ENCODE results near the gene GALNTL6. TPM values are rescaled to one million over a fixed set of nuclear protein-coding genes. Genes with fewer than 3 reads are reported as not detected.
"Not testable (repeated sequence)": the region's sequence is repeated elsewhere in the genome, so short reads cannot be mapped to it uniquely, and the experiment has no call there.

GALNTL6 gene
- total and polyA plus RNA-seq, 3 donors from 2014 or later = 2.9 to 6.2 (median 4.9) TPM

DNA sequence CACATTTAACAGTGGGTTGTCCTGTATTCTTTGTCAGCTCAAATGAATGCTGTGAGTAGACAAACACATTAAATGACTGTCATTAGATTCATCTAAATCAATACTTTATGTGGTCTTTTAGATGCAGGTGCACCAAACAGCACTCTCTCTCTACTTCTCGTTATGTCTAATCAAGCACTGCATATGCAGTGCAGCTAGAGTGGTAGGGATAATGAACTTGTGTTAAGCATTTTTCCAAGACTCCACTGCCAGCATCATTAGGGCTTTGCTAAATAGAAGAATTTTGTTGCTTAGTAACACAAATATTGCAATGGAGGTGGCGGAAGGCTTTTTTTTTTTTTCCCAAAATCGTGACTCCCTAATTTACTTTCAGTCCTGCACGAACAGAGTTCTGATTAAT is 908.5 kb downstream of the GALNTL6 start:
- intact Hi-C loops (cut with DNase I; ENCODE audit: low total_unique reads) = no loop called here
- Histone ChIP-seq H3K27ac (no peak overlapping the region), H3K4me3 (no peak overlapping the region), H3K9me3 (no peaks in the 10 kb centered on the region), H3K4me1 (no peaks in the 10 kb centered on the region), H3K36me3 (ENCODE audit: low read depth, missing control alignments) (no peaks in the 10 kb centered on the region), H3K27me3 (no peaks in the 10 kb centered on the region)
- TF ChIP-seq POLR2A (IDR thresholded peaks at IDR 0.05) = no peak
- TF ChIP-seq, protein P1, sequence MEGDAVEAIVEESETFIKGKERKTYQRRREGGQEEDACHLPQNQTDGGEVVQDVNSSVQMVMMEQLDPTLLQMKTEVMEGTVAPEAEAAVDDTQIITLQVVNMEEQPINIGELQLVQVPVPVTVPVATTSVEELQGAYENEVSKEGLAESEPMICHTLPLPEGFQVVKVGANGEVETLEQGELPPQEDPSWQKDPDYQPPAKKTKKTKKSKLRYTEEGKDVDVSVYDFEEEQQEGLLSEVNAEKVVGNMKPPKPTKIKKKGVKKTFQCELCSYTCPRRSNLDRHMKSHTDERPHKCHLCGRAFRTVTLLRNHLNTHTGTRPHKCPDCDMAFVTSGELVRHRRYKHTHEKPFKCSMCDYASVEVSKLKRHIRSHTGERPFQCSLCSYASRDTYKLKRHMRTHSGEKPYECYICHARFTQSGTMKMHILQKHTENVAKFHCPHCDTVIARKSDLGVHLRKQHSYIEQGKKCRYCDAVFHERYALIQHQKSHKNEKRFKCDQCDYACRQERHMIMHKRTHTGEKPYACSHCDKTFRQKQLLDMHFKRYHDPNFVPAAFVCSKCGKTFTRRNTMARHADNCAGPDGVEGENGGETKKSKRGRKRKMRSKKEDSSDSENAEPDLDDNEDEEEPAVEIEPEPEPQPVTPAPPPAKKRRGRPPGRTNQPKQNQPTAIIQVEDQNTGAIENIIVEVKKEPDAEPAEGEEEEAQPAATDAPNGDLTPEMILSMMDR (IDR thresholded peaks at IDR 0.05) = no peak
- 66 to 69% methylated on average over 4 of the region's 4 CpGs for WGBS, 2 donors
- no peak for DNase-seq

DNA sequence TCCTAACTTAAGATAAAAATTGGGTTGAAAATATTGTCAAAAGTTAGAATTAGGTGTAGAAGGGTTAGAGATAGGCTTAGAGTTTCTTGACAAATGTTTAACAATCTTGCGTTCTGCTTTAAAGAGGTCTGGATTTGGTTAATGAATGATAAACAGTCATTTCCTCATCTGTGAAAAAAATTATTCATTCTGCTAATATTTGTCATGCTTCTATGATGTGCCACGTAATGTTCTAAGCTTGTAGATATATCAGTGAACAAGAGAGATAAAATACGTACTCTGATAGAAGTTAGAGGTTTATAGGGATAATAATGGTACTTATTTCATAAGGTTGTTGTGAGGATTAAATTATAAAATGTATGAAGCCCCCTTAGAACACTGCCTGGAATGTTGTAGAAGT is 912.4 kb downstream of the GALNTL6 start:
- no peaks in the 10 kb centered on the region for H3K36me3 ChIP-seq (ENCODE audit: low read depth, missing control alignments)
- no peak overlapping the region for H3K27ac ChIP-seq
- 43 to 47% methylated on average over 3 of the region's 3 CpGs for WGBS, 2 donors
- H3K9me3 ChIP-seq = no peaks in the 10 kb centered on the region
- H3K4me3 ChIP-seq = no peak overlapping the region
- no peaks in the 10 kb centered on the region for H3K4me1 ChIP-seq
- H3K27me3 ChIP-seq = no peaks in the 10 kb centered on the region
- intact Hi-C loops (cut with DNase I; ENCODE audit: low total_unique reads) = no loop called here
- no peak for DNase-seq
- no peak for TF ChIP-seq POLR2A (IDR thresholded peaks at IDR 0.05)
- TF ChIP-seq, protein P1 (IDR thresholded peaks at IDR 0.05) = no peak

DNA sequence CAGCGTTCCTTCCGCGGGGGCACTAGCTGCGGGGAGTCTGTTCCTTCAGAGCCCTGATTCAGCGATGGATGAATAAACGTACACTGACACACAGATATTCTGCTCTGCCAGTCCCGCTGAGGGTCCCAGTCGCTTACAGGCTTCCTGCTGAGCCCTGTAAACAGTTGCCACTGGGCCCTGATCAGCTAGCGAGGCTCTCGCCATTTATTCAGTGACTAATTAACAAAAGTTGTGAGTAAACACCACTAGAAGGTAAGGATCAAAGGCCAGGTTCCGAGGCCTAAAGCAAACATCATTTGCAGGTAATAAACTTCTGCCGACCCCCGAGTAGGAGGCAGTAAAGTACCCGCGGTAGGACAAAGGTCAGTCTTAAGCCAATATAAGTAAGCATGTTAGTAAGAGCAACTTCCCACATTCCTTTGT is 912.8 kb downstream of the GALNTL6 start:
- intact Hi-C loops (cut with DNase I; ENCODE audit: low total_unique reads) = no loop called here
- no peaks in the 10 kb centered on the region for H3K9me3 ChIP-seq
- no peak for DNase-seq
- no peak overlapping the region for H3K4me3 ChIP-seq
- H3K27me3 ChIP-seq = no peaks in the 10 kb centered on the region
- WGBS, 2 donors = 38 to 43% methylated on average over 15 of the region's 15 CpGs
- H3K27ac ChIP-seq = no peak overlapping the region
- no peaks in the 10 kb centered on the region for H3K4me1 ChIP-seq
- H3K36me3 ChIP-seq (ENCODE audit: low read depth, missing control alignments) = no peaks in the 10 kb centered on the region
- no peak for TF ChIP-seq POLR2A (IDR thresholded peaks at IDR 0.05)
- TF ChIP-seq, protein P1 (IDR thresholded peaks at IDR 0.05) = no peak

DNA sequence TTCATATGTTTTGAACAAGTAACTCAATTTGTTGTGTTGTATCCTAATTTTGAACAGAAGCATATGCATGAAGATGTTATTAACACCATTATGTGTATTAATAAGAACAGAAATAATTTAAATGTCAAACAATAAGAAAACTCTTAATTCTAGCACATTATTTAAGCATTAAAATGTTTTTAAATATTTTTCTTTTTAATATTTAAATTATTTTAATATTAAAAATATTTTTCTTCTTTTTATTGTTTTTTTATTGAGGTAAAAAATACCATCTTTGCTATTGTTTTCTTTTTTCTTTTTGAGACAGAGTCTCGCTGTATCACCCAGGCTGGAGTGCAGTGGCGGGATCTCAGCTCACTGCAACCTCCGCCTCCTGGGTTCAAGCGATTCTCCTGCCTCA is 914.4 kb downstream of the GALNTL6 start:
- H3K4me1 ChIP-seq = no peaks in the 10 kb centered on the region
- H3K27me3 ChIP-seq = no peaks in the 10 kb centered on the region
- no peak for TF ChIP-seq POLR2A (IDR thresholded peaks at IDR 0.05)
- no peak for DNase-seq
- 94% methylated on average over 4 of the region's 4 CpGs for WGBS, 2 donors
- no peaks in the 10 kb centered on the region for H3K9me3 ChIP-seq
- no peak overlapping the region for H3K4me3 ChIP-seq
- no peak overlapping the region for H3K27ac ChIP-seq
- H3K36me3 ChIP-seq (ENCODE audit: low read depth, missing control alignments) = no peaks in the 10 kb centered on the region
- intact Hi-C loops (cut with DNase I; ENCODE audit: low total_unique reads) = no loop called here

DNA sequence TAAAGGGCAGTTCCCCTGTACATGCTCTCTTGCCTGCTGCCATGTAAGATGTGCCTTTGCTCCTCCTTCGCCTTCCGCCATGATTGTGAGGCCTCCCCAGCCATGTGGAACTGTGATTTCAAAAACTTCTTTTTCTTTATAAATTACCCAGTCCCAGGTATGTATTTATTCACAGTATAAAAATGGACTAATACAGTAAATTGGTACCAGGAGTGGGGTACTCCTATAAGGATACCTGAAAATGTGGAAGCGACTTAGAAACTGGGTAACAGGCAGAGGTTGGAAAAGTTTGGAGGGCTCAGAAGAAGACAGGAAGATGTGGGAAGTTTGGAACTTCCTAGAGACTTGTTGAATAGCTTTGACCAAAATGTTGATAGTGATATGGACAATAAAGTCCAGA is 920.4 kb downstream of the GALNTL6 start:
- DNase-seq; H3K9me3 ChIP-seq; H3K36me3 ChIP-seq (ENCODE audit: low read depth, missing control alignments); H3K4me1 ChIP-seq; H3K4me3 ChIP-seq; H3K27ac ChIP-seq; intact Hi-C loops (cut with DNase I; ENCODE audit: low total_unique reads); H3K27me3 ChIP-seq: not testable (repeated sequence)
- WGBS, 2 donors = 98 to 100% methylated on average over 3 of the region's 3 CpGs

DNA sequence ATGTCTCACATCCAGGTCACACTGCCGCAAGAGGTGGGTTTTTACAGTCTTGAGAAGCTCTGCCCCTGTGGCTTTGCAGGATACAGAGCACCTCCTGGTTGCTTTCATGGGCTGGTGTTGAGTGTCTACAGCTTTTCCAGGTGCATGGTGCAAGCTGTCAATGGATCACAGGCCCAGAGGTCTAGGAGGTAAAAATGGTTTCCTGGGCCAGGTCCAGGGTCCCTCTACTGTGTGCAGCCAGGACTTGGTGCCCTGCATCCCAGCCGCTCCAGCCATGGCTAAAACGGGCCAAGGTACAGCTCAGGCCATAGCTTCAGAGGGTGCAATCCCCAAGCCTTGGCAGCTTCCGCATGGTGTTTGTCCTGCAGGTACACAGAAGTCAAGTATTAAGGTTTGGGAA is 921.4 kb downstream of the GALNTL6 start:
- 84 to 90% methylated on average over 2 to 4 of the region's 4 CpGs for WGBS, 2 donors
- TF ChIP-seq, protein P1 (IDR thresholded peaks at IDR 0.05) = no peak
- Histone ChIP-seq H3K4me3 (no peak overlapping the region), H3K27me3 (no peaks in the 10 kb centered on the region), H3K27ac (no peak overlapping the region), H3K36me3 (ENCODE audit: low read depth, missing control alignments) (no peaks in the 10 kb centered on the region), H3K4me1 (no peaks in the 10 kb centered on the region), H3K9me3 (no peaks in the 10 kb centered on the region)
- DNase-seq = no peak
- intact Hi-C loops (cut with DNase I; ENCODE audit: low total_unique reads) = no loop called here

Data from testis (tissue), 3 donors.